ENCODE data around the gene TTC28. TPM values are rescaled to one million over a fixed set of nuclear protein-coding genes. Genes with fewer than 3 reads are reported as not detected.

TTC28 gene
- polyA plus RNA-seq, 4 donors = 0.45 to 24.0 (median 3.7) TPM

- Histone ChIP-seq H3K27me3 (ENCODE audit: control insufficient read depth in 3 of 3, insufficient read depth in 3 of 3, low read length in 3 of 3) (no peaks in the 10 kb centered on the region), H3K4me1 (ENCODE audit: control insufficient read depth in 3 of 3, insufficient read depth in 2 of 3, low read depth in 1 of 3, low read length in 2 of 3) (no peaks in the 10 kb centered on the region), H3K4me3 (ENCODE audit: low read depth in 1 of 3, low read length in 3 of 3) (no peak overlapping the region), H3K9me3 (ENCODE audit: control insufficient read depth in 2 of 2, insufficient read depth in 1 of 2, low read depth in 1 of 2, low read length in 1 of 2) (no peaks in the 10 kb centered on the region), H3K36me3 (ENCODE audit: control insufficient read depth in 3 of 3, insufficient read depth in 2 of 3, low read depth in 1 of 3, low read length in 3 of 3) (no peaks in the 10 kb centered on the region), H3K27ac (ENCODE audit: low read depth in 1 of 3, low read length in 2 of 3) (no peak overlapping the region)
- 34 to 42% (median 37%) methylated on average over 4 of the region's 4 CpGs for WGBS, 3 donors
- peak in 1 of 2 donors; percentile 10 for DNase-seq
- FAIRE-seq = no peak
Observed at GRCh38 chr22:28297504-28297903, 382.1 kb downstream of the TTC28 start.

- FAIRE-seq (no peak), DNase-seq (no peak)
- no peaks in the 10 kb centered on the region for H3K36me3 ChIP-seq (ENCODE audit: control insufficient read depth in 3 of 3, insufficient read depth in 2 of 3, low read depth in 1 of 3, low read length in 3 of 3)
- H3K4me1 ChIP-seq (ENCODE audit: control insufficient read depth in 3 of 3, insufficient read depth in 2 of 3, low read depth in 1 of 3, low read length in 2 of 3) = no peaks in the 10 kb centered on the region
- H3K27ac ChIP-seq (ENCODE audit: low read depth in 1 of 3, low read length in 2 of 3) = no peak overlapping the region
- no peaks in the 10 kb centered on the region for H3K27me3 ChIP-seq (ENCODE audit: control insufficient read depth in 3 of 3, insufficient read depth in 3 of 3, low read length in 3 of 3)
- no peak overlapping the region for H3K4me3 ChIP-seq (ENCODE audit: low read depth in 1 of 3, low read length in 3 of 3)
- H3K9me3 ChIP-seq (ENCODE audit: control insufficient read depth in 2 of 2, insufficient read depth in 1 of 2, low read depth in 1 of 2, low read length in 1 of 2) = no peaks in the 10 kb centered on the region
Observed at GRCh38 chr22:28296452-28296851, 383.2 kb downstream of the TTC28 start.

DNA sequence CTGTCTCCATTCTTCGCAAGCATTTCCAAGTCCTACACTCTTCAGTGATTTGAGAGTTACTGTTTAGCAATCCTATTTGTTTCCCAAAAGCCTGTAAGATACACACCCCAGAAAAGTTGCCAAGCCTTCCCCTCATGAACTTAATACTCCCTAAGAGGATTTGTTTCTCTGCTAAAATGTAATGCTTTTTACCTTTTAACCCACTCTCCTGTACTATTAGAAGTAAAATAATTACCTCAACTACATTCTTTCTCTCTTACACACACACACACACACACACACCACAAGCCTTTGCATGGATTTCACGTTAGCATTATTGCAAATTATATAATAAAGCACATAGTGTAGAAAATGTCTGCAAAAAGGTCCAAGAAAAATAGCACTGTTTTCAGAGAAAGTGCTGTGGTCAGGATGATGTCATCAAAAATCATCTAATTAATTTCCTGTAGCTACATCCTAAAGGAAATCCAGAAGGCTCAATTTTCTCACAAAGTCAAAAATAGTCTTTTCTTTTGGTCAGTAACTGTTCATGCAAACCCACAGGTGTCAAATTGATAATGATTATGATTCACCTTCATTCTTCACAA, 396.5 kb downstream of the TTC28 start:
- H3K27ac ChIP-seq (ENCODE audit: low read depth in 1 of 3, low read length in 2 of 3) = no peak overlapping the region
- FAIRE-seq (no peak), DNase-seq (no peak)
- no peaks in the 10 kb centered on the region for H3K36me3 ChIP-seq (ENCODE audit: control insufficient read depth in 3 of 3, insufficient read depth in 2 of 3, low read depth in 1 of 3, low read length in 3 of 3)
- H3K9me3 ChIP-seq (ENCODE audit: control insufficient read depth in 2 of 2, insufficient read depth in 1 of 2, low read depth in 1 of 2, low read length in 1 of 2) = no peaks in the 10 kb centered on the region
- no peaks in the 10 kb centered on the region for H3K4me1 ChIP-seq (ENCODE audit: control insufficient read depth in 3 of 3, insufficient read depth in 2 of 3, low read depth in 1 of 3, low read length in 2 of 3)
- no peak overlapping the region for H3K4me3 ChIP-seq (ENCODE audit: low read depth in 1 of 3, low read length in 3 of 3)
- 73 to 93% (median 73%) methylated on average over 2 of the region's 2 CpGs for WGBS, 3 donors
- H3K27me3 ChIP-seq (ENCODE audit: control insufficient read depth in 3 of 3, insufficient read depth in 3 of 3, low read length in 3 of 3) = no peaks in the 10 kb centered on the region

DNA sequence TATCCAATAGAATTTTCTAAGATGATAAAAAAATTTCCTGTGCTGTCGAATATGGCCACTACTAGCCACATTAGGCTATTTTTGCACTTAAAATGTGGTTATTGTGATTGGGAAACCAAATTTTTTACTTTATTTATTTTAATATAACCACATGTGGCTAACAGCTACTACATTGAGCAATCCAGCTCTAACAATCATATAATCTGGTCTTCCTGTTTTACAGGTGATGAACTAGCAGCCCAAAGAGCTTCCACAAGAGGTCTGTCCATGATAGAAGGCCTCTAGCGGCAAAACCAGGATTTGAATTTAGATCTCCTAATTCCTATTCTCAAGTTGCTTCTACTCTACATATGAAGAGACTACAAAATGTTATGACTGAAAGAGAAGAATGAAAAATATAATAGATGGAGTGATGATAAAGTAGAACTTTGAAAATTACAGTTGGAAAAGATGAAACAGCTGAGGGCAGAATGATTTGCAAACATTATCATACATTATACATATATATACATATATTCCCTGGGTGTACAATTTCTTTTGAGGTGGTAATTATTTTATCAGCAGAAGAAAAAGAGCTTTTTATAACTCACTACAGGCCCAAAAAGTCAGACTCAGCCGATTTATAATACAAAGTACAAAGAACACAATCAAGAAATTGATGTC, 397.1 kb downstream of the TTC28 start:
- Histone ChIP-seq H3K4me3 (ENCODE audit: low read depth in 1 of 3, low read length in 3 of 3) (no peak overlapping the region), H3K27ac (ENCODE audit: low read depth in 1 of 3, low read length in 2 of 3) (no peak overlapping the region), H3K36me3 (ENCODE audit: control insufficient read depth in 3 of 3, insufficient read depth in 2 of 3, low read depth in 1 of 3, low read length in 3 of 3) (no peaks in the 10 kb centered on the region), H3K9me3 (ENCODE audit: control insufficient read depth in 2 of 2, insufficient read depth in 1 of 2, low read depth in 1 of 2, low read length in 1 of 2) (no peaks in the 10 kb centered on the region), H3K4me1 (ENCODE audit: control insufficient read depth in 3 of 3, insufficient read depth in 2 of 3, low read depth in 1 of 3, low read length in 2 of 3) (no peaks in the 10 kb centered on the region), H3K27me3 (ENCODE audit: control insufficient read depth in 3 of 3, insufficient read depth in 3 of 3, low read length in 3 of 3) (no peaks in the 10 kb centered on the region)
- DNase-seq (no peak), FAIRE-seq (no peak)
- WGBS, 3 donors = 67 to 73% (median 72%) methylated on average over 3 of the region's 3 CpGs

GRCh38 chr22:28279888-28280287, 399.8 kb downstream of the TTC28 start:
- FAIRE-seq (no peak), DNase-seq (no peak)
- H3K9me3 ChIP-seq (ENCODE audit: control insufficient read depth in 2 of 2, insufficient read depth in 1 of 2, low read depth in 1 of 2, low read length in 1 of 2) = no peaks in the 10 kb centered on the region
- H3K4me3 ChIP-seq (ENCODE audit: low read depth in 1 of 3, low read length in 3 of 3) = no peak overlapping the region
- H3K27me3 ChIP-seq (ENCODE audit: control insufficient read depth in 3 of 3, insufficient read depth in 3 of 3, low read length in 3 of 3) = no peaks in the 10 kb centered on the region
- WGBS, 3 donors = 91 to 97% (median 92%) methylated on average over 2 of the region's 2 CpGs
- H3K4me1 ChIP-seq (ENCODE audit: control insufficient read depth in 3 of 3, insufficient read depth in 2 of 3, low read depth in 1 of 3, low read length in 2 of 3) = no peaks in the 10 kb centered on the region
- H3K36me3 ChIP-seq (ENCODE audit: control insufficient read depth in 3 of 3, insufficient read depth in 2 of 3, low read depth in 1 of 3, low read length in 3 of 3) = no peaks in the 10 kb centered on the region
- H3K27ac ChIP-seq (ENCODE audit: low read depth in 1 of 3, low read length in 2 of 3) = no peak overlapping the region

DNA sequence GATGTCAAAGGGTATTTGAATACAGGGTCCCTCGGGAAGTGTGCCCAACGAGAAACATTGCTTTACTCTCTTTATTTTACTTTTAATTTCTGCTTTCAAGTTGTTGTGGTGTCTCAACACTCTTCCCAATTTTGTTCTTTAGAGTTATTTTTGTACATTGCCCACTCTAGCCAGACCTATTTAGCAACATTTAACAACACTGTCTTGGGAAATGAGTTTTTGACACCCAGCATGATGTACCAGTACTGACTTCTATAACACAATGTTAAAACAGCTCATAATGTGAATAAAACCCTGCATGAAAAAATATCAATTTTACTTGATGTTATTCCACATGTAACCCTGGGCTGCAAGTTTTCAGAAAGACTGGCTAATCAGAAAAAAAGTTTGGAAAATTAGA, 410.4 kb downstream of the TTC28 start:
- Histone ChIP-seq H3K9me3 (ENCODE audit: control insufficient read depth in 2 of 2, insufficient read depth in 1 of 2, low read depth in 1 of 2, low read length in 1 of 2) (no peaks in the 10 kb centered on the region), H3K4me1 (ENCODE audit: control insufficient read depth in 3 of 3, insufficient read depth in 2 of 3, low read depth in 1 of 3, low read length in 2 of 3) (peaks cover 0 to 2% (median 0%) of the 10 kb centered on the region in 3 donors), H3K27ac (ENCODE audit: low read depth in 1 of 3, low read length in 2 of 3) (no peak overlapping the region), H3K4me3 (ENCODE audit: low read depth in 1 of 3, low read length in 3 of 3) (no peak overlapping the region), H3K36me3 (ENCODE audit: control insufficient read depth in 3 of 3, insufficient read depth in 2 of 3, low read depth in 1 of 3, low read length in 3 of 3) (peaks cover 0 to 2% (median 0%) of the 10 kb centered on the region in 3 donors), H3K27me3 (ENCODE audit: control insufficient read depth in 3 of 3, insufficient read depth in 3 of 3, low read length in 3 of 3) (no peaks in the 10 kb centered on the region)
- FAIRE-seq (no peak), DNase-seq (no peak)
- 79 to 89% (median 84%) methylated on average over 2 of the region's 2 CpGs for WGBS, 3 donors

DNA sequence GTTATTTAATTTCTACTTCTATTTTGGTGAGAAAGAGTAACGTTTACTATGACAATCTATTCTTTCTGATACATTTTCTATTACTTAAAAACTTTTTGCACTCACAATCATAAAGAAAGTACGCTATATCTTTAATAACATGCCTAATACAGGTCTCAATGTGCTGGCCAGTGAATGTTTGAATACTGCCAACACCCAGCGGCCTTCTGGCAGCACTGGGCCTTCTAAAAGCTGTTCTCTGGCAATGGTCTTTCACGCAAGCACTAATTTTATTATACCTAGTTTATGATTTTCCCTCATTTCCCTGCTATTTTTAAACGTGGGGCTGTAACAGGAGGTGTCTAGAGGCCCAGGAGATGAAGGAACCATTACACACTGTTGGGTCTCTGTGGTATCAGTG, 410.8 kb downstream of the TTC28 start:
- peaks cover 0 to 2% (median 0%) of the 10 kb centered on the region in 3 donors for H3K36me3 ChIP-seq (ENCODE audit: control insufficient read depth in 3 of 3, insufficient read depth in 2 of 3, low read depth in 1 of 3, low read length in 3 of 3)
- no peak overlapping the region for H3K27ac ChIP-seq (ENCODE audit: low read depth in 1 of 3, low read length in 2 of 3)
- WGBS, 3 donors = 75 to 80% (median 80%) methylated on average over 5 of the region's 5 CpGs
- H3K9me3 ChIP-seq (ENCODE audit: control insufficient read depth in 2 of 2, insufficient read depth in 1 of 2, low read depth in 1 of 2, low read length in 1 of 2) = no peaks in the 10 kb centered on the region
- no peak overlapping the region for H3K4me3 ChIP-seq (ENCODE audit: low read depth in 1 of 3, low read length in 3 of 3)
- H3K4me1 ChIP-seq (ENCODE audit: control insufficient read depth in 3 of 3, insufficient read depth in 2 of 3, low read depth in 1 of 3, low read length in 2 of 3) = peaks cover 0 to 2% (median 0%) of the 10 kb centered on the region in 3 donors
- FAIRE-seq (no peak), DNase-seq (no peak)
- H3K27me3 ChIP-seq (ENCODE audit: control insufficient read depth in 3 of 3, insufficient read depth in 3 of 3, low read length in 3 of 3) = no peaks in the 10 kb centered on the region

DNA sequence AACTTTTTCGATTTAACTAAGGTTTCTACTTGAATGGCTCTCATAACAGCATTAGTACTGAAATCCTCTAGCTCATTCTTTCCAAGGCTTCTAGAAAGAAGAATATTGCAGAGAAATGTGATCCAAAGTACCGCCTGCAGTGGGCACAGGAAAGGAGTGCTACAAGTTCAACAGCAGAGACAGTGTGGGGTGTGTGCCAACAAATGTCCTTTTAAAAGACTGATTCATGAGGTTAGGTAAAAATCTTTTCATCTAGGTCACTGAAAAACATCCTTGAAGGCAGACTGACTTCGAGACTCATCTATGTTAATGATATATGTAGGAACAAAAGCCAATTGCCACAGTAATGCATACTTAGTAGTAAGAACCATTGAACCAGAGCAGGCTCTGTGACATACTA, 411.5 kb downstream of the TTC28 start:
- peaks cover 0 to 2% (median 0%) of the 10 kb centered on the region in 3 donors for H3K4me1 ChIP-seq (ENCODE audit: control insufficient read depth in 3 of 3, insufficient read depth in 2 of 3, low read depth in 1 of 3, low read length in 2 of 3)
- 76 to 89% (median 78%) methylated on average over 3 of the region's 3 CpGs for WGBS, 3 donors
- H3K9me3 ChIP-seq (ENCODE audit: control insufficient read depth in 2 of 2, insufficient read depth in 1 of 2, low read depth in 1 of 2, low read length in 1 of 2) = no peaks in the 10 kb centered on the region
- H3K27me3 ChIP-seq (ENCODE audit: control insufficient read depth in 3 of 3, insufficient read depth in 3 of 3, low read length in 3 of 3) = no peaks in the 10 kb centered on the region
- H3K36me3 ChIP-seq (ENCODE audit: control insufficient read depth in 3 of 3, insufficient read depth in 2 of 3, low read depth in 1 of 3, low read length in 3 of 3) = peaks cover 0 to 2% (median 0%) of the 10 kb centered on the region in 3 donors
- DNase-seq (no peak), FAIRE-seq (no peak)
- no peak overlapping the region for H3K27ac ChIP-seq (ENCODE audit: low read depth in 1 of 3, low read length in 2 of 3)
- H3K4me3 ChIP-seq (ENCODE audit: low read depth in 1 of 3, low read length in 3 of 3) = no peak overlapping the region

DNA sequence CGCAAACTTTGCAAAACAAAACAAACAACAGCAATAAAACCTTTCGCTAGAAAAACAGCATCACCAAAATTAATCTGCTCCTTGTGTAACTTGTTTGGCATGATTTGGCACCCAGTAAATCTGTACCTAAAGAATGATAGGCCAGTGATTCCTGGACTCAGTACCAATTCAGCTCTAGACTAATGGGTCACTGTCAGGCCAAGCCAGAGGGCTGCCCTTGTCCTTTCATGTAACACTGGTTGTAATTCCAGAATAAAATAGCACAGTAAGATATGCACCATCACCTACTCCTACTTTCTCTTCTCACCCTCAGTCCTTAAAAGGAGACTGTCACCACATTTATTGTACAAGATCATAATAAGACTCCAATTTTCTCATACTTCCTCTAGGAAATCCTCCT, 419.0 kb downstream of the TTC28 start:
- FAIRE-seq (no peak), DNase-seq (no peak)
- Histone ChIP-seq H3K9me3 (ENCODE audit: control insufficient read depth in 2 of 2, insufficient read depth in 1 of 2, low read depth in 1 of 2, low read length in 1 of 2) (peaks cover 0 to 4% of the 10 kb centered on the region in 2 donors), H3K27me3 (ENCODE audit: control insufficient read depth in 3 of 3, insufficient read depth in 3 of 3, low read length in 3 of 3) (no peaks in the 10 kb centered on the region), H3K4me1 (ENCODE audit: control insufficient read depth in 3 of 3, insufficient read depth in 2 of 3, low read depth in 1 of 3, low read length in 2 of 3) (no peaks in the 10 kb centered on the region), H3K27ac (ENCODE audit: low read depth in 1 of 3, low read length in 2 of 3) (no peak overlapping the region), H3K4me3 (ENCODE audit: low read depth in 1 of 3, low read length in 3 of 3) (no peak overlapping the region), H3K36me3 (ENCODE audit: control insufficient read depth in 3 of 3, insufficient read depth in 2 of 3, low read depth in 1 of 3, low read length in 3 of 3) (peaks cover 0 to 2% (median 0%) of the 10 kb centered on the region in 3 donors)
- WGBS, 3 donors = 95 to 99% (median 97%) methylated on average over 2 of the region's 2 CpGs

Data from small intestine (tissue), 7 donors.